ENCODE measurements around the gene C1QL2.

GRCh38 chr2:119119999-119120756 is 38.4 kb downstream of the C1QL2 start:
- TF ChIP-seq CTCF (conservative IDR thresholded peaks at IDR 0.05; ENCODE audit: low read depth in 2 of 2) (no peak), CREB1 (CRISPR knock-in tag; IDR thresholded peaks at IDR 0.05; ENCODE audit: low read depth) (no peak), REST (IDR thresholded peaks at IDR 0.05; ENCODE audit: unreplicated experiment) (no peak), POLR2AphosphoS5 (IDR thresholded peaks at IDR 0.05; ENCODE audit: low read depth) (no peak), JUNB (IDR thresholded peaks at IDR 0.05; ENCODE audit: unreplicated experiment) (no peak), EZH2 (IDR thresholded peaks at IDR 0.05; ENCODE audit: low read depth, unreplicated experiment) (no peak), NANOG (IDR thresholded peaks at IDR 0.05; ENCODE audit: borderline replicate concordance) (no peak), EZH2phosphoT487 (IDR thresholded peaks at IDR 0.05; ENCODE audit: unreplicated experiment) (no peak), ZNF114 (CRISPR knock-in tag; IDR thresholded peaks at IDR 0.05) (no peak), ETS1 (IDR thresholded peaks at IDR 0.05) (no peak)

Measured in GM23338 (cell line).